22Rv1 (cell line): ENCODE results near the gene KDM4B.

ENCODE experiments used
- CTCF ChIP-seq: fragments of 450-650 bp; IDR thresholded peaks from 2 replicates; pipeline ENCODE4 v1.5.1; 2017; ENCODE audit warnings: mild to moderate bottlenecking
- ZFX ChIP-seq: fragments of 450-650 bp; IDR thresholded peaks from 2 replicates; pipeline ENCODE4 v1.6.1; 2017; ENCODE audit warnings: antibody characterized with exemption, borderline replicate concordance

GRCh38 chr19:5003781-5004180 lies 34.9 kb downstream of the KDM4B start:
- TF ChIP-seq CTCF: no peak
- no peak for TF ChIP-seq ZFX
